RWPE2 (cell line): ENCODE measurements around the gene NTRK1.
A peak's percentile ranks its signal among the peaks of the same experiment; 100 is the strongest.

Experiments used
- ATAC-seq: fragments of 200-7000 bp; cut with Tn5 transposase; 3 replicates; pipeline ENCODE4 v1.9.1; 2021; ENCODE audit warnings: low read depth
- DNase-seq: peaks from one replicate; pipeline ENCODE4 v3.0.0-alpha.2; 2020; ENCODE audit warnings: low spot score
- H3K27ac ChIP-seq: fragments of 450-650 bp; 2 replicates; pipeline ENCODE4 v1.5.1; 2017; ENCODE audit warnings: mild to moderate bottlenecking; ENCODE audit not compliant: poor library complexity, severe bottlenecking
- H3K27me3 ChIP-seq: fragments of 250-450 bp; sonication (Bioruptor Pico); 2 replicates; pipeline ENCODE4 v1.5.1; 2021; ENCODE audit warnings: mild to moderate bottlenecking, moderate library complexity; ENCODE audit not compliant: insufficient read depth, poor library complexity, severe bottlenecking
- H3K36me3 ChIP-seq: fragments of 250-450 bp; sonication (Bioruptor Pico); 2 replicates; pipeline ENCODE4 v1.5.1; 2020; ENCODE audit warnings: low read depth, mild to moderate bottlenecking, moderate library complexity
- H3K4me1 ChIP-seq: fragments of 250-450 bp; sonication (Bioruptor Pico); 2 replicates; pipeline ENCODE4 v1.5.1; 2021; ENCODE audit warnings: mild to moderate bottlenecking, moderate library complexity; ENCODE audit not compliant: insufficient read depth, poor library complexity, severe bottlenecking
- H3K4me3 ChIP-seq: fragments of 250-450 bp; sonication (Bioruptor Pico); 2 replicates; pipeline ENCODE4 v1.5.1; 2021; ENCODE audit warnings: mild to moderate bottlenecking, moderate library complexity; ENCODE audit not compliant: severe bottlenecking
- H3K9me3 ChIP-seq: fragments of 250-450 bp; sonication (Bioruptor Pico); 2 replicates; pipeline ENCODE4 v1.5.1; 2021; ENCODE audit warnings: mild to moderate bottlenecking, moderate library complexity; ENCODE audit not compliant: severe bottlenecking
- CTCF ChIP-seq: fragments of 450-650 bp; IDR thresholded peaks from one replicate; pipeline ENCODE4 v1.5.1; 2017; ENCODE audit warnings: mild to moderate bottlenecking, moderate library complexity; ENCODE audit not compliant: poor library complexity, severe bottlenecking

NTRK1 gene

DNA sequence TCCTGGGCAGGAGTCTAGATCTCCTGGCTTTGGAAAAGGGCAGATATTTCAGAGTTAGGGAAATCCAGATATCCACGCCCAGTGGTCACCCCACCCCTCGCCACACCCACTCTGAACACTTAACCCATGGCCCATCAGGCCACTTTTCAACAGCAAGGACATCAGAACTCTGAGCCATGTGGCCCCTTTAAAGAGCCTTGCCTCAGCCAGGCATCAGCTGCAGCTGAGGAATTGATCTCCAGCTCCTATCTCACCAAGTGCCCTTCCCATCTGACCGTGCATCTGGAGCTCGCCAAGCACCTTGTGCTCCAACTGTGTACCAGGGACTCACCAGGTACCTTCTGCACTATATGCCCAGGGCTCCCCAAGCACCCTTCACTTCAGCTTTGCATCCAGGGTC lies 23.8 kb upstream of the NTRK1 start:
- Histone ChIP-seq H3K9me3 (no peaks in the 10 kb centered on the region), H3K27ac (no peak overlapping the region), H3K4me1 (no peaks in the 10 kb centered on the region), H3K27me3 (no peaks in the 10 kb centered on the region), H3K4me3 (no peak overlapping the region), H3K36me3 (no peaks in the 10 kb centered on the region)
- ATAC-seq (no peak), DNase-seq (no peak)
- no peak for TF ChIP-seq CTCF

- Histone ChIP-seq H3K4me3 (no peak overlapping the region), H3K27me3 (no peaks in the 10 kb centered on the region), H3K36me3 (no peaks in the 10 kb centered on the region), H3K9me3 (no peaks in the 10 kb centered on the region), H3K27ac (no peak overlapping the region), H3K4me1 (no peaks in the 10 kb centered on the region)
- TF ChIP-seq CTCF = peak; percentile 78
- 0 out of 3 replicates have a peak, but pooled peaks have one; percentile 35 for ATAC-seq
- DNase-seq = no peak
These were observed 21.7 kb upstream of the NTRK1 start for GRCh38 chr1:156838972-156839371.

DNA sequence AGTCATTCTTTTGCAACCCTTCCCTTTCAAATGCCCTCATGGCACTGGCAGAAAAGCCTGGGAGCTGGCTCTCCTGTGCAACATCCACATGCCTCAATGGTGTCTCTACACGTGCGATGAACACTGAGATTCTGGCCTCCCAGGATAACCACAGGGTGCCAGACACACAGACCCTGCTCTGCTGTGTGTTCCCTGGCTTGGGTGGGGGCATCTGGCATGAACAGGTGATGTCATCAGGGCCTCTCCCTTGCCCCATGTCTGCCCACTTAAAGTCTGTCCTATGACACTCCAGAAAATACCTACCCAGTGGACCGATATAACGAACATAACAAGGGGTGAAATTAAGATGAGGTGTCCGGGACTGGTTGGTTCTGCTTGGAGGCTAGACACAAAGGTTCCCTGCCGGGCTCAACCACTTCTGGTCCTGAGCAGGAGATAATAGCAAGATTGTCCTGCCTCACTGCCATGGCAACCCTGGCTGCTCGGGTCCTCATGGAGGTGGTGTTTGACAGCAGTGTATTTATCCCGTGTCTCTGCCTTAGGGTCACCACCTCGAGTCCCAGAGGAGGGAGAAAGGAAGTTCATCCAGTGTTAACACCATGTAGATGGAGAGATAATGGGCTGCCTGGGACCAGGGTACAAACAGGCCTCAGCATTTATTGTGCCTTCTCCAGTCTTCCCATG lies 21.1 kb upstream of the NTRK1 start:
- ATAC-seq = no peak
- TF ChIP-seq CTCF = no peak
- no peak for DNase-seq
- Histone ChIP-seq H3K4me1 (no peaks in the 10 kb centered on the region), H3K36me3 (no peaks in the 10 kb centered on the region), H3K9me3 (no peaks in the 10 kb centered on the region), H3K27ac (no peak overlapping the region), H3K27me3 (no peaks in the 10 kb centered on the region), H3K4me3 (no peak overlapping the region)

GRCh38 chr1:156840186-156840897 lies 20.3 kb upstream of the NTRK1 start:
- no peak for DNase-seq
- Histone ChIP-seq H3K27ac (no peak overlapping the region), H3K27me3 (no peaks in the 10 kb centered on the region), H3K4me3 (no peak overlapping the region), H3K9me3 (no peaks in the 10 kb centered on the region), H3K4me1 (no peaks in the 10 kb centered on the region), H3K36me3 (no peaks in the 10 kb centered on the region)
- no peak for ATAC-seq
- no peak for TF ChIP-seq CTCF

- Histone ChIP-seq H3K9me3 (no peaks in the 10 kb centered on the region), H3K36me3 (no peaks in the 10 kb centered on the region), H3K4me3 (no peak overlapping the region), H3K4me1 (no peaks in the 10 kb centered on the region), H3K27ac (no peak overlapping the region), H3K27me3 (no peaks in the 10 kb centered on the region)
- no peak for ATAC-seq
- no peak for TF ChIP-seq CTCF
- DNase-seq = no peak
These were observed 19.8 kb upstream of the NTRK1 start for GRCh38 chr1:156840898-156841279.
